Testis (tissue), 2 donors: ENCODE measurements around the gene FAIM2.

ENCODE experiments used
- POLR2A ChIP-seq: fragments of 450-650 bp; IDR thresholded peaks from one replicate; pipeline ENCODE4 v1.6.1; 2017; ENCODE audit warnings: antibody characterized with exemption, mild to moderate bottlenecking, moderate library complexity
- TF ChIP-seq, protein P1 (sequence below), 3 experiments: fragments of 450-650 bp in 2 of 3; fragments of 200-600 bp in 1 of 3; sonication (generic) in 1 of 3; IDR thresholded peaks; one replicate each; pipeline ENCODE4 v1.5.1; 2016 to 2019; ENCODE audit warnings: antibody characterized with exemption in 3 of 3, mild to moderate bottlenecking in 2 of 3, moderate library complexity in 1 of 3

DNA sequence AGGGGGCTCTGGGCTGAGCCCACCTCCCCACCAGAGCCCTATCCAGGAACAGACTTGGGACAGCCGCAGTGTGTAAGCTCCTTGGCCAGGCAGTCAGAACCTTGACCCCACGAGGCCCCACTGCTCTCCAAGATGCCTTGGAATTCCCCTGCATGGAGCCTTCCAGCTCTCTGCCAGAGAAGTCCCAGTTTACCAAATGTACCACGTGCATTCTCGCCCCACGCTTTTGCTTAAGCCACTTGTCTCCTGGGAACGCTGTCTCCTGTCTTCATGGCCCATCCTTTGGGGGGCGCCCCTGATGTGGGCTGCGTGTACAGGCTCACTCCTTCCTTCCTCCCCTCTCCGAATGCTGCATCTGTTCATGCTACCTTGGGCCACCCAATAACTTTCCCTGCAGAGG is 7.9 kb downstream of the FAIM2 start:
- TF ChIP-seq, protein P1, sequence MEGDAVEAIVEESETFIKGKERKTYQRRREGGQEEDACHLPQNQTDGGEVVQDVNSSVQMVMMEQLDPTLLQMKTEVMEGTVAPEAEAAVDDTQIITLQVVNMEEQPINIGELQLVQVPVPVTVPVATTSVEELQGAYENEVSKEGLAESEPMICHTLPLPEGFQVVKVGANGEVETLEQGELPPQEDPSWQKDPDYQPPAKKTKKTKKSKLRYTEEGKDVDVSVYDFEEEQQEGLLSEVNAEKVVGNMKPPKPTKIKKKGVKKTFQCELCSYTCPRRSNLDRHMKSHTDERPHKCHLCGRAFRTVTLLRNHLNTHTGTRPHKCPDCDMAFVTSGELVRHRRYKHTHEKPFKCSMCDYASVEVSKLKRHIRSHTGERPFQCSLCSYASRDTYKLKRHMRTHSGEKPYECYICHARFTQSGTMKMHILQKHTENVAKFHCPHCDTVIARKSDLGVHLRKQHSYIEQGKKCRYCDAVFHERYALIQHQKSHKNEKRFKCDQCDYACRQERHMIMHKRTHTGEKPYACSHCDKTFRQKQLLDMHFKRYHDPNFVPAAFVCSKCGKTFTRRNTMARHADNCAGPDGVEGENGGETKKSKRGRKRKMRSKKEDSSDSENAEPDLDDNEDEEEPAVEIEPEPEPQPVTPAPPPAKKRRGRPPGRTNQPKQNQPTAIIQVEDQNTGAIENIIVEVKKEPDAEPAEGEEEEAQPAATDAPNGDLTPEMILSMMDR (IDR thresholded peaks at IDR 0.05): no peak
- TF ChIP-seq POLR2A: no peak
